Measurements from ENCODE around the gene ANKS1B. TPM values are rescaled to one million over a fixed set of nuclear protein-coding genes. Genes with fewer than 3 reads are reported as not detected.

ANKS1B gene
- polyA plus RNA-seq, 1 donor: 4.8 TPM

GRCh38 chr12:98752726-98753125 is 1232.0 kb downstream of the ANKS1B start:
- DNase-seq: no peak

GRCh38 chr12:98751580-98752115 is 1233.1 kb downstream of the ANKS1B start:
- DNase-seq: no peak

- no peak for DNase-seq
Observed at GRCh38 chr12:98750511-98750910, 1234.2 kb downstream of the ANKS1B start.

DNA sequence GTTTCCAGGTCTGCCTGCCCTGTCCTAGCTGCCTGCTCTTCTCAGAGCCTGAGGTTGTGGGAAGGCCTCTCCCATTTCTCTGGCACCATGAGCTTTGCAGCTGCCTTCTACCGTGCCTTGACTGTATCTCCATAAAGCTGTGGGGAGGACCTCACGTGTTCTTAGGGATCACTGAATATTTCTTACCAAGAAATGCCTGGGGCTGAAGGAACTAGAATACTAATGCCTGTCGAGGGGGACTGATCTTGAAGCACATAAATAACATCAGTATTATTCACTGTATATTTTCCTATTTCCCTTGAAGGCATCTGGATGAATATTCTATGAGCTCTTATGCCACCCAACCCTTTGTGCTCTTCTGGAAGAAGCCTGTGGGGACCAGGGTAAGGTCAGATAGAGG is 1236.3 kb downstream of the ANKS1B start:
- no peak for DNase-seq

- no peak for DNase-seq
Observed at GRCh38 chr12:98745578-98746391, 1239.0 kb downstream of the ANKS1B start.

GRCh38 chr12:98744680-98745079 is 1240.1 kb downstream of the ANKS1B start:
- DNase-seq: no peak

DNA sequence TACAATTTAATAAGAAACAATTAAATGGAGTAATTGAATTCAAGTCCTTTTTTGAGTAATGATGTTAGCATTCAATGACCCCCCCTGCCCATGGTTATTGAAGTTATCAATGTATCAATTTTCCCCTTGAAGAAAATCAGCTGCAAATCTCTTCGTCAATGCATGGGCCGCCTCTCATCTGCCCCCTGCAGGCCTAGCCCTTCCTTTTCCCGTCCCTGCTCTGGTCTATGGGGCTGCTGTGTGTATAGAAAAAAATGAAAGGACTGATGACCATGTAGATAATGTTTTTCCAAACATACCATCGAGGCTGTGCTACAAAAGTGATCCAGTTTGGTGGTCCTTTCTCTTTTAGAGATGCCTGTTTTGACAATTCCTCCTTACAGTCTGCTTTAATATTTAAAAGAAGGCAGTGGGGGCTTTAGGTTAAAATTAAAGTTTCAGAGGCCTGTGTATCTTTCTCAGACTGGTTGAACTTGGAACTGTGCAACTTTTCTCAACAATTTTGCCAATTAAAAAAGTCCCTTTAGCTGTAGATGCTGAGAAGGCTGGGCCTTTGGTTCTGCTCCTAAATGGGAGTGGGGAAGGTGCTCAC is 1241.3 kb downstream of the ANKS1B start:
- no peak for DNase-seq

GRCh38 chr12:98741556-98742265 is 1243.0 kb downstream of the ANKS1B start:
- no peak for DNase-seq

DNA sequence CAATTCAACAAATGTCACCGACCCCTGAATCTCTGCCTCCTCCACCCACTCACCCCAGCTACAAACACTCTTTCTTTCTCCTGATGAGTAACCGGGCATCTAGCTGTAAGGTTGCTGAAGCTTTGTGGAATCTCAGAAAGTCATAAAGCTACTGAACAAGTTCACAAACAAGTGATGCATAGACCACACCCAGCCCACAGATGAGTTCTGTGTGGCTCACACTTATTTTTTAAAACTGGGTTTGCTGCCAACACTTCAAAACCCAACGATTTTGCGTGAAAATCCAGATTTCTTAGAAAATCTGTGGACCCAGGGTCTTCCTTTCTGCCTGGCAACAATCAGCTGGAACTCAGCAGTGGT is 1243.6 kb downstream of the ANKS1B start:
- DNase-seq: no peak

GRCh38 chr12:98740751-98741150 is 1244.0 kb downstream of the ANKS1B start:
- DNase-seq: no peak

GRCh38 chr12:98738539-98738938 is 1246.2 kb downstream of the ANKS1B start:
- no peak for DNase-seq

DNA sequence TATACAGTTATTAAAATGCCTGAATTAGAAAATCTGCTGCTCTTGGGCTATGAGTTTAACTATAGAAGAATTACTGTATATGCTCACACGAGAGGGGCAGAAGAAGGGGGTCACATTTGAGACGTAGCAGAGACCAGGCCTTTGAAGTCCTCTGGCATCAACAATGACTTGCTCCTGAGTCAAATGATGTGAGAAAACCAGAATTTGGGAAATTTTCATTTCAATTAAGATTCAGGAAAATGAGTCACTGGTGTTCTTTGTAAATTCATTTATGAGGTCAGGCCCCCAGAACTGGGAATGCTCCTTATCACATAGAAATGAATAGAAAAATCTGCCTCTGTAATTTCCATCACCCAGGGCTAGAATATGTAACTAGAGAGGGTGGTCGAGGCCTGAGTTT is 1246.7 kb downstream of the ANKS1B start:
- no peak for DNase-seq

DNA sequence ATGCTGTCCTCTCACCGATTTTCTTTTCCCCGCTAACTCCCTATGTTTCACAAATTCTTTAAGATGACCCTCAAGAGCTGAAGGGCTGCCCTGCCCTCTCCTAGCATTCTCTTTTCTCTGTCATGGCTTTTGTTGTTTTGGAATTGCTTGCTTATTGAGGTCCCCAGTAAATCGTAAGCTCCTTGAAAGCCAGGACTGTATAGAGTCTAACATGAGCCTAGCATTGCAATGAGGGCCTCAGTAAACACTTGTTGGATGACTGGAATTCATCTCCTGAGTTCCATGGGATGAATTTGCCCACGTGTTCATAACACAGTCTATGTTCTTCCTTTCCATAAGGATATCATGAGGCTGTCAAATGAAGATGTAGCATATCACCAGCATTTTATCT is 1247.4 kb downstream of the ANKS1B start:
- no peak for DNase-seq

GRCh38 chr12:98736352-98737321 is 1248.1 kb downstream of the ANKS1B start:
- DNase-seq: no peak

- DNase-seq: no peak
Observed at GRCh38 chr12:98735821-98736220, 1248.9 kb downstream of the ANKS1B start.

DNA sequence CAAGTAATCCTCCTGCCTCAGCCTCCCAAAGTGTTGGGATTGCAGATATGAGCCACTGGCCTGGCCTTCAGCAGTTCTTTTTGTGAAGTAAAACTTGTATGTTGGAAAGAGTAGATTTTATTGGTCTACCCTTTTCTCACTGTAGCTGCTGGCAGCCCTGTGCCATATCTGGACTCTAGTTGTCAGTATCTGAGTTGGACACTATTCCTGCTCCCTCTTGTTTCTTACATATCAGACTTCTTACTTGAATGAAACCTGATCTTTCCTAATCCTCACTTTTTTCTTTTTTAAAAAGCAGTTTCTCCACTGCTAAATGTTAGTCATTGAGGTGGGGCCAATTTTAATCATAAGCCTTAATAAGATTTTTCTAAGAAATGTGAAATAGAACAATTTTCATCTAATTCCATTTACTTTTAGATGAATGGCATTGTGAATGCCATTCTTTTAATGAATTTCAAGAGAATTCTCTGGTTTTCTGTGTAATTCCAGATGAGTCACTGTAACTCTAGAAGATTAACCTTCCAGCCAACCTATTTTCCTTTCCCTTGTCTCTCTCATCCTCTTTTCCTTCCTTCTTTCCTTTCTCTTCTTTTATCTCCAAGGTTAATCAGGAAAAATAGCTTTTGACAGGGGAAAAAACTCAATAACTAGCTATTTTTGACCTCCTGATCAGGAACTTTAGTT is 1250.9 kb downstream of the ANKS1B start:
- no peak for DNase-seq

- no peak for DNase-seq
Observed at GRCh38 chr12:98730412-98730811, 1254.3 kb downstream of the ANKS1B start.

- DNase-seq: no peak
Observed at GRCh38 chr12:98727196-98727595, 1257.5 kb downstream of the ANKS1B start.

DNA sequence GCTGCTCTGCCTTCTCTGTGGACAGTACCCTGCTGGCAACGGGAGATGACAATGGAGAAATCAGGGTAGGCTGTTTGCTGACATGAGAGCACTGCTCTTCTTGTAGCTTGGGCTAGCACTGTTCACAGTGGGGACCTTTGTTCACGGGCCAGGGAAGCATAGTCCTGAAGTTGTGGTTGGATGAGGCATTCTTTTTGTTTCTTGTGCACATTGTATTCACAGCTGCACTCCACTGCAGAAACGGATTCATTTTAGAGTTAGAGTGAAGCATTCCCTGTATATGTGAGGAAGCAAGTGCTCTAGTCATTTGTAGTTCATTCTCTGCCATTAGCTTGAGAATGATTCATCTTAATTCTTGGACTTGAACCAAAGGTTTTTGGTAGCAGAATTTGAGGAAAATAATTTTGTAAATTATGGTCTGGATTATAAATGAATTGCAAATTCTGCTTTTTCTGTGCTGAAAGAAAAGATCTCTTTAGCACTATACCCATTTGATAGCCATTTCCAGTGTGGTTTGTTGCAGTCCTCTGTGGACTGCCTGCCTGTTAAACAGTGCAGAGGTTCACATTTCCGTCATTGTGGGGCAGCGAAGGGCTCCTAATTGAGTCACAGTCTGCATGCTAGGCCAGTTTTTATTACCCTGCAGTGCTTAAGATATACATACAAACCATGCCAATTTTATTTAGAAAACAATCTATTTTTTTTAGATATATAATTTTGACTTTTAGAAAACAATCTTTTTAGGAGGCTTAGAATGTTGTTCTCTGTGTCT is 1259.1 kb downstream of the ANKS1B start:
- DNase-seq: peak; percentile 46

GRCh38 chr12:98724384-98725155 is 1260.2 kb downstream of the ANKS1B start:
- no peak for DNase-seq

Data from left kidney (tissue), 2 donors.